ENCODE data around the gene CISH.

Gene CISH

DNA sequence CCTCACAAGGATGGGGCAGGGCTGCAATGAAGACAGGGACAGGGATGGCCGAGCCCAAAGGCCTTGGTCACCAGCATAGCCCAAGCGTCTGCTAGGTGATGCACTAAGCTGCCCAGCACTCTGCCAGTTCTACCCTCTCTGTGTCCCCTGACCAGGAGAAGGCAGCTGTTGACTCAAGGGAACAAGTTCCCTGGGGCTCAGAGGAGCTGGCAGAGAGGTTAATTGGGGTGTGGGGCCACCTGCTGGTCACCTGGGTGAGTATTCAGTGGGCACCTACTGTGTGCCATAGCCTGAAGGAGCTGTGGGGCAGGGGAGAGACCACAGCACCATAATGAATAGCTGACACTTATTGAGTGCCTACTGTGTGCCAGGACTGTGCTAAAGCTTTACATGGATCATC lies 41.1 kb upstream of the CISH start:
- Histone ChIP-seq H3K27ac (ENCODE audit: low read length) (no peak overlapping the region), H3K36me3 (ENCODE audit: insufficient read depth, low read length) (peaks cover 21% of the 10 kb centered on the region), H2AFZ (ENCODE audit: low read depth, low read length) (no peak overlapping the region), H3K4me1 (ENCODE audit: insufficient read depth, low read length) (no peaks in the 10 kb centered on the region), H3K4me2 (ENCODE audit: insufficient read depth, low read length) (no peak overlapping the region), H4K20me1 (ENCODE audit: insufficient read depth, low read length) (peaks cover 37% of the 10 kb centered on the region), H3K9ac (ENCODE audit: low read depth, low read length) (no peak overlapping the region), H3K79me2 (ENCODE audit: insufficient read depth, low read length) (no peaks in the 10 kb centered on the region), H3K9me3 (ENCODE audit: insufficient read depth, low read length, severe bottlenecking) (no peaks in the 10 kb centered on the region), H3K4me3 (ENCODE audit: low read depth in 1 of 2, low read length in 2 of 2) (no peak overlapping the region), H3K27me3 (ENCODE audit: insufficient read depth, low read length, poor library complexity) (no peaks in the 10 kb centered on the region)
- TF ChIP-seq, protein P1, sequence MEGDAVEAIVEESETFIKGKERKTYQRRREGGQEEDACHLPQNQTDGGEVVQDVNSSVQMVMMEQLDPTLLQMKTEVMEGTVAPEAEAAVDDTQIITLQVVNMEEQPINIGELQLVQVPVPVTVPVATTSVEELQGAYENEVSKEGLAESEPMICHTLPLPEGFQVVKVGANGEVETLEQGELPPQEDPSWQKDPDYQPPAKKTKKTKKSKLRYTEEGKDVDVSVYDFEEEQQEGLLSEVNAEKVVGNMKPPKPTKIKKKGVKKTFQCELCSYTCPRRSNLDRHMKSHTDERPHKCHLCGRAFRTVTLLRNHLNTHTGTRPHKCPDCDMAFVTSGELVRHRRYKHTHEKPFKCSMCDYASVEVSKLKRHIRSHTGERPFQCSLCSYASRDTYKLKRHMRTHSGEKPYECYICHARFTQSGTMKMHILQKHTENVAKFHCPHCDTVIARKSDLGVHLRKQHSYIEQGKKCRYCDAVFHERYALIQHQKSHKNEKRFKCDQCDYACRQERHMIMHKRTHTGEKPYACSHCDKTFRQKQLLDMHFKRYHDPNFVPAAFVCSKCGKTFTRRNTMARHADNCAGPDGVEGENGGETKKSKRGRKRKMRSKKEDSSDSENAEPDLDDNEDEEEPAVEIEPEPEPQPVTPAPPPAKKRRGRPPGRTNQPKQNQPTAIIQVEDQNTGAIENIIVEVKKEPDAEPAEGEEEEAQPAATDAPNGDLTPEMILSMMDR (IDR thresholded peaks at IDR 0.05; ENCODE audit: borderline replicate concordance, extremely low read depth, low read length, poor library complexity, severe bottlenecking), result peak; percentile 81
- no peak for TF ChIP-seq EZH2 (IDR thresholded peaks at IDR 0.05; ENCODE audit: borderline replicate concordance, low read depth, low read length, severe bottlenecking)
- DNase-seq (peak; percentile 72), ATAC-seq (ENCODE audit: insufficient read depth, low read depth) (peak; percentile 66)

DNA sequence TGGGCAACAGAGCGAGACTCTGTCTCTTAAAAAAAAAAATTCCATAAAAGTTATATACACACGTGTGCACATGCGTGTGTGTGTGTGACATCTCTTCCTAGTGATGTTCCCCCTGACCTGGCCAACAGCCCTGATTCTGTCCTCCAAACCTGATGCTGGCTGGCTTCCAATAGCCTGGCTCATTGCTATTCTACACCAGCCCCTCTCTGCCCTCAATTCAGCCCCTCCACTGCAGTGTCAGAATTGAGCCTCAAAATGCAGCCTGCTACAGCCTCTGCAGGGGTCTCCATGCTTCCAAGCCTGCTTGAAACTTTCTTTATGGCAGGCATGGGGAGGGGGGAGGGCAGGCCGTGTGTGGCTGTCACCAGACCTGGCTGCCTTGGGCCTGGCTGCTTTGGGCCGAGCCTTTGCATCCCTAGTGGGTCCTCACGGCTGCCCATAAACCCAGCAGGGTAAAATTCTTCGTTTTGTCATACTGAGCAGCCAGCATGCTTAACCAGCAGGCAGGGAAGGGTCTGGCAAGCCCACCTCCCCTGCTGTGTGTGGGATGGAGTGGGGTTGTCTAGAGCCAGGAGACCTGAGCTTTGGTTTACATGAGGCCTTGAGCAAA lies 40.5 kb upstream of the CISH start:
- Histone ChIP-seq H3K79me2 (ENCODE audit: insufficient read depth, low read length) (no peaks in the 10 kb centered on the region), H3K36me3 (ENCODE audit: insufficient read depth, low read length) (peaks cover 28% of the 10 kb centered on the region), H3K4me2 (ENCODE audit: insufficient read depth, low read length) (no peak overlapping the region), H3K9me3 (ENCODE audit: insufficient read depth, low read length, severe bottlenecking) (no peaks in the 10 kb centered on the region), H3K27me3 (ENCODE audit: insufficient read depth, low read length, poor library complexity) (no peaks in the 10 kb centered on the region), H3K27ac (ENCODE audit: low read length) (no peak overlapping the region), H3K4me1 (ENCODE audit: insufficient read depth, low read length) (no peaks in the 10 kb centered on the region), H2AFZ (ENCODE audit: low read depth, low read length) (no peak overlapping the region), H3K9ac (ENCODE audit: low read depth, low read length) (no peak overlapping the region), H3K4me3 (ENCODE audit: low read depth in 1 of 2, low read length in 2 of 2) (no peak overlapping the region), H4K20me1 (ENCODE audit: insufficient read depth, low read length) (peaks cover 42% of the 10 kb centered on the region)
- no peak for TF ChIP-seq EZH2 (IDR thresholded peaks at IDR 0.05; ENCODE audit: borderline replicate concordance, low read depth, low read length, severe bottlenecking)
- TF ChIP-seq, protein P1 (IDR thresholded peaks at IDR 0.05; ENCODE audit: borderline replicate concordance, extremely low read depth, low read length, poor library complexity, severe bottlenecking), result no peak
- DNase-seq, result no peak
- peak; percentile 10; the same call in 2 of the 3 replicates for ATAC-seq (ENCODE audit: insufficient read depth, low read depth)

DNA sequence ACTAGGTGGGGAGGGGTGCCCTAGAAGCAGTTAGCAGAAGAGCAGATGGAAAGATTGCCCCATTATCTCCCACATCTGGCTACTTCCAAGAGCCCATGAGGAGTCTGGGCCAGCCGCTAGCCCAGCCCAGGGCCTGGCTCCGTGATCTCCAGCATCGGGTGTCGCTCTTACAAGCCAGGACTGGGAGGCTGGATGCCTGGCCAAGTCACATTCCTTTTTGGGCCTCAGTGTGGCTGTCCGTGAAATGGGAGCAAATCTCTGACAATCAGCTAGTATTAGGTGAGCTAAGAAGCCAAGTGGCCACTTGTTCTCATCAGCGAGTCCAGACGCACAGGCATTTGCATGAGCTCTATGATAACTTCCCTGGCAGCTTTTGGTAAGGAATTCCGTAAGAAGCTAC lies 39.9 kb upstream of the CISH start:
- no peaks in the 10 kb centered on the region for H3K9me3 ChIP-seq (ENCODE audit: insufficient read depth, low read length, severe bottlenecking)
- no peak overlapping the region for H3K9ac ChIP-seq (ENCODE audit: low read depth, low read length)
- no peaks in the 10 kb centered on the region for H3K4me1 ChIP-seq (ENCODE audit: insufficient read depth, low read length)
- H3K4me3 ChIP-seq (ENCODE audit: low read depth in 1 of 2, low read length in 2 of 2), result no peak overlapping the region
- no peaks in the 10 kb centered on the region for H3K79me2 ChIP-seq (ENCODE audit: insufficient read depth, low read length)
- H3K27ac ChIP-seq (ENCODE audit: low read length), result no peak overlapping the region
- TF ChIP-seq, protein P1 (IDR thresholded peaks at IDR 0.05; ENCODE audit: borderline replicate concordance, extremely low read depth, low read length, poor library complexity, severe bottlenecking), result no peak
- TF ChIP-seq EZH2 (IDR thresholded peaks at IDR 0.05; ENCODE audit: borderline replicate concordance, low read depth, low read length, severe bottlenecking), result no peak
- H4K20me1 ChIP-seq (ENCODE audit: insufficient read depth, low read length), result peaks cover 48% of the 10 kb centered on the region
- H3K27me3 ChIP-seq (ENCODE audit: insufficient read depth, low read length, poor library complexity), result no peaks in the 10 kb centered on the region
- no peak overlapping the region for H3K4me2 ChIP-seq (ENCODE audit: insufficient read depth, low read length)
- no peak for ATAC-seq (ENCODE audit: insufficient read depth, low read depth)
- peaks cover 34% of the 10 kb centered on the region for H3K36me3 ChIP-seq (ENCODE audit: insufficient read depth, low read length)
- DNase-seq, result no peak
- H2AFZ ChIP-seq (ENCODE audit: low read depth, low read length), result no peak overlapping the region
